ENCODE measurements around the gene TMEM198.

TMEM198 gene

DNA sequence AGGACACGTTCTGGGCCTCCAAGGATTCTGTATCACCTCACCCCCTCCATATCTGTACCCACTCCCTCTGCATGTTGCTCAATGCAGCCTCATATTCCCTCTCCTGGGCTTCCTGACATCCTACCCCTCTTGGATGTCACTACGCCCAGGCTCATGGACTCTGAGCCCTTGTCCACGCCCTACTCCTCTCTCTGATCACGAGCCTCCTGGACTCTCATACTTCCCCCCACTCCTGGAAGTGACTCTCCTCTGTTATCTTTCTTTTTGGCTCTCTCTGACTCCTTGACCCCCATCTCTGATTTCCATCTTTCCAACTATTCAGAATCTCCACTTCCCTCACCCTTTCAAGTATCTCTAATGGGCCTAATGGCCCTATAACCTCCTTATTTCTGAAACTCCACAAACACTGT, 2.1 kb downstream of the TMEM198 start:
- DNase-seq, result no peak

DNA sequence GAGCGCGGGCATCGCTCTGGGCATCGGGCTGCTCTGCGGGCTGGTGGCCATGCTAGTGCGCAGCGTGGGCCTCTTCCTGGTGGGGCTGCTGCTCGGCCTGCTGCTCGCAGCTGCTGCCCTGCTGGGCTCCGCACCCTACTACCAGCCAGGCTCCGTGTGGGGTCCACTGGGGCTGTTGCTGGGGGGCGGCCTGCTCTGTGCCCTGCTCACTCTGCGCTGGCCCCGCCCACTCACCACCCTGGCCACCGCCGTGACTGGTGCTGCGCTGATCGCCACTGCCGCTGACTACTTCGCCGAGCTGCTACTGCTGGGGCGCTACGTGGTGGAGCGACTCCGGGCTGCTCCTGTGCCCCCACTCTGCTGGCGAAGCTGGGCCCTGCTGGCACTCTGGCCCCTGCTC, 3.8 kb downstream of the TMEM198 start:
- DNase-seq, result no peak

DNA sequence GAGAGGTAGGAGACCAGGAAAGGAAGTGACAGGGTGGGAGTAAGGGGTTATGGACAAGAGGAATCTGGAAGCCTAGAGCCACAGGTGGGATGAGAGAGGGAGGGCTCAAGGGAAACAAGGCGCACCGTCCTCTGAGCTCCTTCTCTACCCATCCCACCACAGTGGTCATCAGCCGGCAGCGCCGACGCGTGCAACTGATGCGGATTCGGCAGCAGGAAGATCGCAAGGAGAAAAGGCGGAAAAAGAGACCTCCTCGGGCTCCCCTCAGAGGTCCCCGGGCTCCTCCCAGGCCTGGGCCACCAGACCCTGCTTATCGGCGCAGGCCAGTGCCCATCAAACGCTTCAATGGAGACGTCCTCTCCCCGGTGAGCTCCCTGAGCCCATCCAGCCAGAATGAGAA, 5.2 kb downstream of the TMEM198 start:
- no peak for DNase-seq

DNA sequence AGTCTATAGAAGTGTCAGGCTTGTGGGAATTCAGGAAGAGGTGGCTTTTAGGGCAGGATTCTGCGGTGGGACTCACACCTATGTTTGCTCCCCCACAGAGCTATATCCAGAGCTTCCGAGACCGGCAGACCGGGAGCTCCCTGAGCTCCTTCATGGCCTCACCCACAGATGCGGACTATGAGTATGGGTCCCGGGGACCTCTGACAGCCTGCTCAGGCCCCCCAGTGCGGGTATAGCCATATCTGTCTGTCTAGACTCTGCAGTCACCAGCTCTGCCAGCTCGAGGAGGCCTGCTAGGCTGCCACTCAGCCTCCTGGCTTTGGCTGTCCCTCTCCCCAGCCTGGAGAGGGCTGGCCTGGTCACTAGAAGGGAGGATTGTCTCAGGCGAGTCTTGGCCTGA, 5.8 kb downstream of the TMEM198 start:
- no peak for DNase-seq

DNA sequence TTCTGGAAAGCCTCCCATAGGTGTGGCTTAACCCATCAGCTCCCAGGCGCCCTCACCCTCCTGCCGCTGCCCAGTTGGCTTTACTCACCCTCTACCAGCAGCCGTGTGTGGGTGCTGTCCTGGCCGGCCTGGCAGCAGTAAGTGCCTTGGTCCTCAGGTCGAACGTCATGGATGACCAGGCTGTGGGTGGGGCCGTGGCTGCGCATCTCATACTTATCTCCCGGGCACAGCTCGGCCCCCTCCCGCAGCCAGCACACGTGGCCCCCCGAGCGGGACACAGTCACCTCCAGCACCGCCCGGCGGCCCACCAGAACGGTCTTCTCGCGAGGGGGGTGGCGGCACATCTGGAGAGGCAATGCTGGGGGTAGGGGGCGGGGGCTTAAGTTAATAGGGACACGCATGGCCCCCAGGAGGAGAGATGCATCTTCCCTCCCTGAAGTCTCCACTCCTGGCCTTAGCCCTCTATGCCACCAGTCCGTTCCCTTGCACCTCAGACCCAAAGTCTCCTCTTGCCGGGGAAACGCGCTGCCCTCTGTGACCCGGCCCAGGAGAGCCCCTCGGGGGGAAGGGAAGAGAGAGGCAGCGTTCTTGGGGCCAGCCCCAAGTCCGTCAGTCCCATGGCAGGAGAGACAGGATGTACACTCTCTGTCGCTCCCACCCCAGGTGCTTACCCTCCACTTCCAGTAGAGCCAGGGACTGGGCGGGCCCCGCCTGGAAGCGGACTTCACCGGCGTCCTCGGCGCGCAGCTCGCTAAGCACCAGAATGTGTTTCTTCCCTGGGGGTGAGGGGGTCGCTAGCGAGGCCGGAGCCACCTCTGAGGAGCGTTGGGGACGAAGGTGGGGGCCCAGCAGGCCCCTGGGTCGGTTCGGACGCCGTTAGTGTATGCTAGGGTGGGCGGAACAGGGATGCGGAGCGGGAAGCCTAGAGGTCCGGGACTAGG, 7.9 kb downstream of the TMEM198 start:
- peak; percentile 67 for DNase-seq

DNA sequence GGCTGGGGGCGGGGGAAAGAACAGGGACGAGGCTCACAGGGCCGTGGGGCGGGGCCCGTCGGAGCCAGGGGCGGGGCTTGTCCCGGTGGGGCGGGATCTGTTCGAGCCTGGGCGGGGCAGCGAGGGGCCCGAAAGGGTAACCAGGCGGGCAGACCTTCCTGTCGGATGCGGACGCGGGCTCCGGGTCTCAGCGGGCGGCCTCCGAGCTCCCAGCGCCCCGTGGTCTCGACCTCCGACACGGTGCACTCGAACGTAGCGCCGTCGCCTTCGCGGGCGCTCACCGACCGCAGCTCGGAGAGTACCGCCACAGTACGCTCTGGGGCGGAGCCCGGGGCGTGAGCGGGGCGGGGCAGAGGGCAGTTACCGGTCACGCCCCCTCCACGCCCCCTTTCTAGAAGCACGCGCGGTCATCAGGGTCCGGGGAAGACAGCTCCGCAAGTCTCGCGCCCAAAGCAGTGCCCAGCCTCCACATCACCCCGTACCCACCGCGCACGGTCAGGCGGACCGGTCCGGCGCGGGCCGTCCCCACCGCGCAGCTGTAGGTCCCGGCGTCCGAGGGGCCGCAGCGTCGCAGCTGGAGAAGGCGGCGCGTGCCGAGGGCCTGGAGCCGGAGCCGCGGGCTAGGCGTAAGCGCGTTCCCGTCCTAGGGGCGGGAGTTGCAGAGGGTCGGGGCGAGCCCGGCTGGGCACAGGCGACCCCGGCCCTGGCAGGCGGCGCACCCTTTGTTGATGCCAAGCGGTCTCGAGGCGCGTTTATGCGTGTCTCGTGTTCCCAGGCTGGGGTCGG, 8.7 kb downstream of the TMEM198 start:
- peak; percentile 93 for DNase-seq

DNA sequence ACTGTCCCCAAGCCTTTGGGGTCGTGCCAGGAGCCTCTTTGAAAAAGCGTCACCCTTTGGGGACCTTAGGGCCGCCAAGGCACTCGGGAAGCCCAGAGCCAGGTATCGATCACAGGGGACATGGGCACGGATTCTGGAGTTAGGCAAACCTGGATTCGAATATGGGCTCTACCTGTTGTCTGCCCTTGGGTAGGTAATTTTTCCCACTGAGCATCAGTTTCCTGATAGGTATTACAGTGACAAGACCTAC, 9.3 kb downstream of the TMEM198 start:
- no peak for DNase-seq

DNA sequence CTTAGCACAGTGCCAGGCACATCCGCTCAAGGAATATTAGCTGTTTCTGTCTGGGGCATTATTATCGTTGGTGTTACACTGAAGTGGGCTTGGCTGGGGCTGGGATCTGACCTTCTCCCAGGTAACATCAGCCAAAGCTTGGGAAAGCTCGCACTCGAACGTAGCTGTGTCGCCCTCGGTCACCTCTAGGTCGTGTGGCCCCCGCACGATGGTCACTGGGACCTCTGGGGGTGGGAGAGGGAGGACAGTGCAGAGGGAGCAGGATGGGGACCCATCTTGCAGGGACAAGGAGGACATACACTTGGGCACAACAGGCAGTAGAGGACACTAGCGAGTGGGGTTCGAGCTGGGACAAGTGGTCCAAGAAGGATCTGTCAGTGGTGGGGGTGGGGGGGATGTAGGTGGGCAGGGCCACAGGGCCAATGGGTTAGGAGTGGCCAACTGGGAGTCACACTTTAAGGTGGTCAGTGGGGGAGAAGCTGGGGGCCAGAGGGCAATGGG, 9.7 kb downstream of the TMEM198 start:
- DNase-seq, result no peak

DNA sequence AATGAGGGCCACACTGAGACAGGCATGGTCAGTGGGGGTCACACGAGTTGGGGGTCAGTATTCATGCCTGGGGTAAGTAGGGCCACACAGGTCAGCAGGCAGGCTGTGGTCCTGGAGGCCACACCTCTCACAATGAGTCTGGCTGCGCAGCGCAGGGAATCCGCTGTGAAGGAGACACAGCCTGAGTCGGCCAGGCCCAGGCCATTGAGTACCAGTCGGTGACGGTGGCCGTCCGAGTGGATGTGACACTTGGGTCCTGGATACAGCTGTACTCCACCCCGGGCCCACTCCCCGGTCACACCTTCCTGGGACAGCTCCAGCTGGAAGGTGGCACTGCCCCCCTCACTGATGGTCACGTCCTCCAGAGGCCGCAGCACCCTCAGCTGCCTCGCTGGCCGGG, 10.5 kb downstream of the TMEM198 start:
- no peak for DNase-seq

DNA sequence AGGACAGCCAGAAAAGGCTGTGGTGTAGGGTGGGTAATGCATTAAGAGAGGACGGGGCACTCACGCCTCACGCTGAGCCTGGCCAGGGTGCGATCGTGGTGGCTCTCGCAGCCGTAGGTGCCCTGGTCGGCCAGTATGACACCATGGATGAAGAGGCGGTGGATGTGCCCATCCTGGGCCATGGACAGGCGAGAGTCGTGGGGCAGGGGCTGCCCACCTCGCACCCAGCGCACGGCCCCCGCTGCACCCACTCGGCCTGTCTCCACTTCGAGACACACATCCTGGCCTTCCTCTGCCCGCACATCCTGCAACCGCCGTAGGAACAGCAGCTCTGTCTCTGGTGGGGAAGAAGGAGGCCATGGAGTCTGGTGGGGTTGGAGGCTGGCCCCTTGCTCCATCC, 12.1 kb downstream of the TMEM198 start:
- no peak for DNase-seq

DNA sequence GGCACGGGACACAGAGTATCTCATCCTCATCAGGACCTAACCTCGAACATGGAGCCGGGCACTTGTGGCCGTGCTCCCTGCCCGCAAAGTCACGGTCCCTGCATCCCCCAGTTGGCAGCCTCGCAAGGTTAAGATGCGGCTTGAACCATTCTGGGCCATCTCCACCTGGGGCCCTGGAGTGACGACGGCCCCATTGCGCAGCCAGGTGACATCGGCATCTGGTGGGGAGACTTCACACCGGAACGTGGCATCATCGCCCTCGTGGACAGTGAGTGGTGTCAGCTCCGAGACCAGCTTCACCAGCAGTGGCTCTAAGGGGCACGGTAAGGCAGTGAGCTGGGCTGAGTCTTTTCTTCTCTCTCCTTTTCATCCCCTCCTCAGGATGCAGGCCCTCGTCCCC, 12.6 kb downstream of the TMEM198 start:
- no peak for DNase-seq

DNA sequence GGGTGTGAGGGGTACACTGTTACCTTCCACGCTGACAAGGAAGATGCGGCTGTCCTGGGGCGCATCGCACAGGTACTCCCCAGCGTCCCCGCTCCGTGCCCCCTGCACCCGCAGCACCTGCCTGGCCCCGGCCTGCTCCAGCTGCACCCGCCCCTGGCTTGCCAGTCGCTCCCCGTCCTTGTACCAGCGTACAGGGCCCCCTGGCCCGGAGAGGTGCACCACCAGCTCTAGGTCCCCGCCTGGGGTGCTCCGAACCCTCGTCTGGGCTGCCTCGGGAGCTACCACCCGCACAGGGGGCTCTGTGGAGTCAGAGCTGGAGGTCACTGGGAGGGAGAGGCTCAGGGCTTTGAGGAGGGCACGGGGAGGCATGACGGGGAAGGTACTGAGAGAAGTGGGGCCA, 13.5 kb downstream of the TMEM198 start:
- DNase-seq, result no peak

DNA sequence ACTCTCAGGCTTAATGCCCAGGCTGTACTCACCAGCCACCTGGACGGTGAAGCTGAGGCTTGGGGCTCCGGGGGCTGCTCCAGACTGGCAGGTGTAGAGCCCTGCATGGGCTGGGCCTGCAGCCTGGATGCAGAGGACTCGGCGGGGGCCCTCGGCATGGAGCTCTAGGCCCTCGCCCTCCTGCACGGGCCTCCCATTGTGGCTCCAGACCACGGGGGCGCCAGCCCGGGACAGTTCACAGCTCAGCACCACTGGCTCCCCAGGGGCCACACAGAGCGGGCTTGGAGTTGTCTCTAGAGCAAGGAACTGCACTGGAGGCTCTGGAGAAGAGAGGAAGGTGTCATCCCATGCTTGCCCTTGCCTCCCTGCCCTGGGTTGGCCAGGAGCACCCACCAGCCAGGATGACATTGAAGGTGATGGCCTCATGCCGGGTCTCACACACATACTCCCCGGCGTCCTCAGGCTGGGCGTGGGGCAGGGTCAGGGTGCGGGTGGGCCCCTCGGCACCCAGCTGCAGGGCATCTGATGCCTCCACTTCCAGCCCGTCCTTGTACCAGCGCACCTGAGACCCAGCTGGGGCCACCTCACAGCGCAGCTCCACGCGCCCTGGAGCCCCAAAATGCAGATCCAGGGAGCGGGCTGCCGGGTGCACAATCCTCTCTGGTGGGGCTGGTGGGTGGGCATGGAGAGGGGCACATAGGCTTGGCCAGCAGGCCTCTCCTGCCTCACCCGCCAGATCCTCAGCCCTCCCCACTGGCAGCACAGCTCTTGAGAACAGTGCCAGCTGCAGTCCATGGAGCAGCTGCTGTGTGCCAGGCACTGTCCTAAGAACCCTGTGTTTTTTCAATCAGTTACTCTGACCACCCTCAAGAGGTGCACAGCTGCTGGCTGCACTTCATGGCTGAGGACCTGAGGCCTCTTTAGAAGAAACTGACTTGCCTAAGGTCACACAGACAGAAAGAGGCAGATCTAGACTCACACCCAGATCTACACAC, 14.3 kb downstream of the TMEM198 start:
- DNase-seq, result no peak

DNA sequence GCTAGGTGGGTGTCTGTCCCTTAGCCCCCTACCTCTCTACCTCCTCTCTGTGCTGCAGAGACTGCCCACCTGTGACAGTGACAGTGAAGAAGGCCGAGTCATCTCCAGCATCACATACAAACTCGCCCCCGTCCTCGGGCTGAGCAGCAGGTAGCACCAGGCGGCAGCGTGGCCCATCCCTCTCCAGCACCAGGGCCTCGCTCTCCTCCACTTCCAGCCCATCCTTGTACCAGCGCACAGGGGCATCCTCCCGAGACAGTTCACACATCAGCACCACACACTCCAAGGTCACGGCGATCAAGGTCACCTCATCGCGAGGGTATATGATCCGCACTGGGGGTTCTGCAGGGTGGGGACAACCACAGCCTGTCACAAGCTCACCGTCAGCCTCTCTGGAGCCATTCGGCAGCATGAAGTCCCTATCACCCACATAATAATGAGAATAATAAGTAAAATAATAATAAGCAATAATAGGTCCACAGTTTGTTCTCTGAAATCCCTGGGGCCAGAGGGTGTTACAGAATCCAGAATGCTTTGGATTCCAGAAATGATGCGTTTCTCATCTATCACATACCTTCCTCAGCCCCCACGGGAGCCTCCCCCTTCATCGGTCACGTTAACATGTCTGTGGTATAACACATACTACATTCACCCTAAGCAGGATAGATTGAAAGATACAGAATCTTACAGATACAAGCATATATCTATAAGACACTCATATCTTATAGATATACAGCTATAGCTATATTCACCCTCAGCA, 15.5 kb downstream of the TMEM198 start:
- DNase-seq, result peak; percentile 54

DNA sequence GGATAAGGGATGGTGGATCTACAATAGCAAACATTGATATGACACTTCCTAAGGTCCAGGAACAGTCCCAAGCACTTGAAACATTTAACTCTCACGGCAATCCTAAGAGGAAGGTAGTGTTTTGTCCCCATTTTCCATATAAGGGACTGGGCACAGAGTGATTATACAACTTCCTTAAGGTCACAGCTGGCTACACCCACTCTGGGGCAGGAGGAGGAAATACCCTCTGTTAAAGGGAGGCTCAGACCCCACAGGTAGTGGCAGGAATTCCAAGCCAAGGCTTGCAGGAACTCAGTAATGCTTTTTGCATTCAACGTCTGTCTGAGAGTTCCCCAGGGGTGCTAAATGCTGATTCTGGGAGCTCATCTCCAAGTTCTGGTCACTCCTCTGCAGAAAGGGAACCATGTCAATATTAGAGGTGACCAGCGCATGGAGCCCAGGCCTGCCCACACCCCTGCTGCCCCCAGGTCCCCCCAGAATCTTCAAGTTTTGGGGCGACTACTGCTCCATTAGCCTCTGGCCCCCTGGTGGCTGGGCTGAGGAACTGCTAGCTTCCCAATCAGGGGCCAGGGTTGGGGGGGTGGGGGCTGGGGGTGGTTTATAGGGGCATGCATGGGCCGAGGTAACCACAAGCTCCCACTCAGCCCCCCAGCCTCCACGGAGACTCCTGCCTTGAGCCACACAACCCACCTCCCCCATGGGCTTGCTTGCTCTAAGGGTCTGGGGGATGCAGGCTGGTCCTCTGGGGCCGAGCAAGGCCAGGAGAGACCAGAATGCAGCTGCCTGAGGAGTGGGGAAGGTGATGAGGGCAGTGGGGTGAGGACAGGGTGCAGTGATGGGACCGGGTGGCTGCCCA, 16.4 kb downstream of the TMEM198 start:
- peak; percentile 71 for DNase-seq

DNA sequence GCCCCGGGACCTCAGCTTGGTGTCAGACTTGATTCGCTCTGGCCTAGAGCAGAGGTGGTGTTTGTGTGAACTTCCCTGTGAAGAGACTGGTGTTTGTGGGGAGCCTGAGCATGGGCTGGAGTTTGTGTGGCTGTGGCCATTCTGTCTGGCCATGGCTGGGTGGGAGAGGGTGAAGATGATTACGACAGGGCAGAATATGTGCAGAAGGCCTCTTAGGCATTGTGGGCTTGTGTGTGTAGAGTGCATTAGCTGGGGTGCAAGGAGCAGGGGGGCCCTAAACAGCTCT, 17.0 kb downstream of the TMEM198 start:
- peak; percentile 44 for DNase-seq

DNA sequence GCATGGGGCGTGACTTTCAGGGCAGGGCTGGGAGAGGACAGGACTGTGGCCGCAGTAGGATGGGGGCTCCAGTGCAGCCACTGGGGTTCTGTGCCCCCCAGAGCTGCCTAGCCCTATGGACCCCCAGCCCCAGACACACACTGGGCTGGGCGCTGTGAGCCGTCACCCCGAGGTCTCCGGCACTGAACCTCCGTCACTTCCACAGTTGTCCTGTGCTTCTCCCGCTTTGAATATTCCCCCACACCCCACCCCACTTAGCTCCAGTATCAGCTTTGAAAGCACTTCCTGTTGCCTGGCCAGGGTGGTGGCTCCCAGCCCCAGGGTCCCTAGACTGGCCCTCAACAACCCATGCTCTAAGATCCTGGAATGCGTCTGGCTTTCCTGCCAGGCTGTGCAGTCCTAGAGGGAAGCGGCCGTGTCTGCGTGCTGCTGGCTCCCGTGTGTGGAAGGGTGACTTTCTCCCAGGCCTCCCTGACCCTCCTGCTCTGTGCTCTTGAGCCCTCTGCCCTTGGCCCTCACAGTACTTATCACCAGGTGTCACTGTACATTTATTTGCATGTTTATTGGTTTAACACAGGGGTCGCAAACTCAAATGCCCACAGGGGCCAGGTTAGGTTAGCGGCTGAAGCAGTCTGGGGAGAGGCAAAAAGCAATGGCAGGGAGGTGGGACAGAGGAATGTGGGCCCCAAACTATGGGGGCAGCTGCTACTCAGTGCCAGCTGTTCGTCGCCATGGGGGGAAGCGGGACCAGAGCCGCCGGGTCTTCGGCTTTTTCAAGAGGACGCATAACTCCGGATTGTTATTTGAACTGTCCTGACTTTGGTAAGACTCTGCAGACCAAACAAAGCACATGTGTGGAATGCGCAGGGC, 17.6 kb downstream of the TMEM198 start:
- DNase-seq, result peak; percentile 50

DNA sequence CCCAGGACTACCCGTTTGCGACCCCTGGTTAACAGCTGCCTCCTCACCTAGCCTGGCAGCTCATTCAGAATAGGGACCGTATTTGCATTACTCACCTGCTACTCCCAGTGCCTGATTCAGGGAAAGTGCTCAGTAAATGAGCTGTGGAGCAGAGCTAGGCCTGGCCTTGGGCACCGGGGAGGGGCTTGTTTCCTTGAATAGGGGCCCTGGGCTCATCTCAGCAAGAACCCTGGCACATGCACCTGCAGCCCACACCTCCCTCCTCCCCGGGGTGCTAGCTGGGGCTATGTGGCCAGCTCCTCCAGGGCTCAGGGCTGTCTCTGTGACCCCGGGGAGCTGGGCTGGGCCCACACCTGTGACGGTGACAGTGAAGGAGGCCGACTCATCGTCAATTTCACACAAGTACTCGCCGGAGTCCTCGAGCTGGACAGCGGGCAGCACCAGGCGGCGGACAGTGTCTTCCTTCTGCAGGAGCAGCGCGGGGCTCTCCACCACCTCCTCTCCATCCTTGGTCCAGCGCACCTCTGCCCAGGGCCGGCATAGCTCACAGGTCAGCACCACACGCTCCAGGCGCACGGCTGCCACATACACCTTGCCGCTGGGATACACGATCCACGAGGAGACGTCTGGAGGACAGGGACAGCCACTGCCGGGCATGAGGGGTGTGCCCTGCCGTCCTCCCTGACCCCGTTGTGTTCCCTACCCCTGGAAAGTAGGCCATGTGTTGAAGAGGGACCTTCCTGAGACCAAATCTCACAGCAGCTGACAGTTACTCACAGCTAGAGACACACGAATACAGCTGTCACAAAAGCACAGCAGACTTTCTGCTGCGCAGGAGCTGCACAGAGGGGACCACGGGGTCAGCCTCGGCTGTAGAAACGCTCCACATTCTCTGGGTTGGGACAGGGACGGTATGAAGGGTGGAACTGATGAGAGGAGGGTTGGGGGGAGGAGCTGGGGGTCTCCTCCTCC, 18.5 kb downstream of the TMEM198 start:
- DNase-seq, result no peak

DNA sequence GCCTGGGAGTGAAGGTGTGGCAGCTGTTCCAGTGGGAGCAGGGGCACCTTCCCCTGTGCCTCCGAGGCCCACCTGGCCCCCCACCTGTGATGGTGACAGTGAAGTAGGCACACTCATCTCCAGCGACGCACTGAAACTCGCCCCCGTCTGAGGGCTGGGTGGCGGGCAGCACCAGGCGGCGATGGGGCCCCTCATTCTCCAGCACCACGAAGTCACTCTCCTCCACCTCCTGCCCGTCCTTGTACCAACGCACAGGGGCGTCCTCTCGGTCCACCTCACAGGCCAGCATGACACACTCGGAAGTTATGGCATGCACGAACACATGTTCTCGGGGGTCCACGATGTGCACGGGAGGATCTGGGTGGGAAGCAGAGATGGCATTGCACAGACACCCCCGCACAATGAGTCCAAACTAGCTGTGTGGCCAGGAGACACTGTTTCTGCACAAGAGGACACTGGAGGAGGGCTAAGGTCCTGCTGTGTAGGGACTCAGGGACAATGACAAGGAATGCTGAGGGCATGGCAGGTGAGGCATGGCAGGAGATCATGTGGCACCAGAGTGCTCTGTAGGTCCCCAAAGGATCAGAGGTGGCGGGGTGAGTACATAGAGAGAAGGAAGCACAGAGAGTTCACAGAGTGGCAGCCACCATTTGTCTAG, 19.6 kb downstream of the TMEM198 start:
- DNase-seq, result no peak
